Pancreas (tissue), 10 donors: ENCODE measurements around the gene TMED10. TPM values are rescaled to one million over a fixed set of nuclear protein-coding genes. Genes with fewer than 3 reads are reported as not detected.
"Not testable (repeated sequence)": the region's sequence is repeated elsewhere in the genome, so short reads cannot be mapped to it uniquely, and the experiment has no call there.

Experiments
- ATAC-seq, 4 donors: fragments of 200-7000 bp; cut with Tn5 transposase; one replicate each; pipeline versions ENCODE4 v1.8.0 to v1.9.1; 2020; ENCODE audit warnings: mild to moderate bottlenecking in 4 of 4, moderate library complexity in 4 of 4
- DNase-seq, 6 donors: peaks; one replicate each; pipeline ENCODE4 v3.0.0-alpha.2; 2020
- FAIRE-seq: peaks from 2 replicates; lab custom pipeline; 2012; peaks lifted over from hg19 to GRCh38; lab: Jason Lieb, UNC
- H3K27ac ChIP-seq, 4 donors: fragments of 200-600 bp; sonication (generic); 1 replicate in 3 of 4; 2 replicates in 1 of 4; pipeline versions ENCODE4 v1.5.0 to v1.8.0; 2020
- H3K27me3 ChIP-seq, 4 donors: fragments of 200-600 bp; one replicate each; pipeline ENCODE4 v1.8.0; 2021
- H3K36me3 ChIP-seq, 3 donors: fragments of 200-600 bp; sonication (generic) in 1 of 3; one replicate each; pipeline versions ENCODE4 v1.5.0 to v1.8.0; 2020 to 2021
- H3K4me1 ChIP-seq, 3 donors: fragments of 200-600 bp; one replicate each; pipeline ENCODE4 v1.8.0; 2021
- H3K4me3 ChIP-seq, 4 donors: fragments of 200-600 bp; sonication (generic) in 2 of 4; one replicate each; pipeline versions ENCODE4 v1.5.0 to v1.8.0; 2020 to 2021
- H3K9me3 ChIP-seq, 4 donors: fragments of 200-600 bp; one replicate each; pipeline ENCODE4 v1.8.0; 2021
- CTCF ChIP-seq, 4 donors: fragments of 200-600 bp; sonication (generic) in 3 of 4; IDR thresholded peaks; one replicate each; pipeline versions ENCODE4 v1.5.0 to v1.8.0; 2021; ENCODE audit warnings: antibody characterized with exemption in 4 of 4
- WGBS, 2 donors: extraction: QIAGEN DNeasy Blood & Tissue Kit; methylation state at CpG; one replicate each; pipeline ENCODE4 v1.1.7; 2013; 5-methylcytosine and 5-hydroxymethylcytosine counted together
- intact Hi-C, 3 donors: fragments of 100-400 bp; cut with DNase I; formaldehyde crosslinking; loops; one replicate each; pipeline versions ENCODE4 v1.11.1 to v1.14.2; 2022
- polyA plus RNA-seq, 2 donors: library from polyadenylated mRNA; stranded (reverse); fragments of 200-250 nt; gene quantifications; one replicate each; pipeline ENCODE4 v1.2.3, GENCODE V29; 2013
- total RNA-seq, 6 donors: library from RNA; stranded (reverse); fragmentation: NEBNext Ultra II Directional in 4 of 6; extraction: Animal tissue kit (Norgen Biotek cat#: 25700) in 4 of 6; gene quantifications; one replicate each; pipeline versions ENCODE4 v1.2.1 to v1.2.4, GENCODE V29; 2021 to 2023
- donor health status: healthy with polysubstance abuse.
- donor health status: DM: no; HTN: no; CAD: no; lungs with moderate emphysema.
- donor health status: DM: no; HTN: no; CAD: no.
- donor health status: control.
- donor health status: control.
- donor health status: Bipolar disorder and iron deficiency.
- donor health status: DM: yes; HTN: yes; CAD: no.
- donor health status: DM: no; HTN: no; CAD: no.
- donor health status: DM: no; HTN: no; CAD: no.
- donor health status: DM: yes; HTN: yes; CAD: no.

Gene TMED10
- total and polyA plus RNA-seq, 8 donors = 56.0 to 377 (median 310) TPM

- no peak overlapping the region for H3K4me3 ChIP-seq
- FAIRE-seq (no peak), DNase-seq (no peak), ATAC-seq (no peak)
- no peaks in the 10 kb centered on the region for H3K27me3 ChIP-seq
- H3K27ac ChIP-seq = no peak overlapping the region
- TF ChIP-seq CTCF (IDR thresholded peaks at IDR 0.05) = no peak
- peaks cover 0 to 4% (median 0%) of the 10 kb centered on the region in 3 donors for H3K4me1 ChIP-seq
- H3K36me3 ChIP-seq = no peaks in the 10 kb centered on the region
- WGBS, 2 donors = 87 to 91% methylated on average over 7 of the region's 7 CpGs
- no peaks in the 10 kb centered on the region for H3K9me3 ChIP-seq
- intact Hi-C loops = no loop called here
Measured at GRCh38 chr14:75185251-75186040, 9.0 kb upstream of the TMED10 start.

DNA sequence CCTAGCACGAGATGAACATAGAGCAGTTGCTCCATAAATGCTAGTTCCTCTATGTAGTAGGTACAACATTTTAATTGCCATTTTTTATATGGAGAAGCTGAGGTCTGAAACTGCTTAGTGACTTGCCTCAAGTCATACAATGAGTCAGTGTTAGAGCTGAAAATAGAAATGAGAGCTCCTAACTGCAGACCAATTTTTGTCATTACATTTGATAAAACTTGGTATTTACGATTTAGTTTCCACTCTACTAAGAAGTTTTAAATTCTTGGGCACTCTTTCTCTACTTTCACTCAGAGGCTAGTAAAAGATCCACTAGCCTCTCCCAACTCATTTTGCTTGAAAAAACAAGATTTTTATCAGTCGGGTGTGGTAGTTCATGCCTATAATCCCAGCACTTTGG lies 8.1 kb upstream of the TMED10 start:
- H3K9me3 ChIP-seq = no peaks in the 10 kb centered on the region
- TF ChIP-seq CTCF (IDR thresholded peaks at IDR 0.05) = no peak
- H3K4me3 ChIP-seq = no peak overlapping the region
- H3K27me3 ChIP-seq = no peaks in the 10 kb centered on the region
- intact Hi-C loops = no loop called here
- DNase-seq = no peak
- ATAC-seq = peak in 1 of 4 donors; percentile 32
- no peak overlapping the region for H3K27ac ChIP-seq
- H3K4me1 ChIP-seq = peaks cover 0 to 4% (median 0%) of the 10 kb centered on the region in 3 donors
- WGBS, 2 donors = 63 to 76% methylated on average over 3 of the region's 3 CpGs
- FAIRE-seq = no peak
- no peaks in the 10 kb centered on the region for H3K36me3 ChIP-seq

GRCh38 chr14:75184039-75184438 lies 7.6 kb upstream of the TMED10 start:
- no peak for FAIRE-seq
- H3K4me1 ChIP-seq = peaks cover 0 to 4% (median 0%) of the 10 kb centered on the region in 3 donors
- H3K9me3 ChIP-seq = no peaks in the 10 kb centered on the region
- H3K27me3 ChIP-seq = no peaks in the 10 kb centered on the region
- H3K36me3 ChIP-seq = no peaks in the 10 kb centered on the region
- no peak overlapping the region for H3K4me3 ChIP-seq
- no peak for DNase-seq
- intact Hi-C loops = no loop called here
- no peak for TF ChIP-seq CTCF (IDR thresholded peaks at IDR 0.05)
- 92 to 93% methylated on average over 3 of the region's 3 CpGs for WGBS, 2 donors
- H3K27ac ChIP-seq = no peak overlapping the region
- ATAC-seq = no peak

- Histone ChIP-seq H3K4me3 (no peak overlapping the region), H3K27me3 (no peaks in the 10 kb centered on the region), H3K9me3 (no peaks in the 10 kb centered on the region), H3K27ac (peak overlapping the region in 2 of 4 donors; percentile 12 to 33), H3K4me1 (peaks cover 0 to 4% (median 0%) of the 10 kb centered on the region in 3 donors), H3K36me3 (no peaks in the 10 kb centered on the region)
- ATAC-seq = peak in 2 of 4 donors; percentile 30 to 34
- WGBS, 2 donors = 11 to 31% methylated on average over 1 of the region's 1 CpG
- no peak for FAIRE-seq
- TF ChIP-seq CTCF (IDR thresholded peaks at IDR 0.05) = no peak
- intact Hi-C loops = no loop called here
- no peak for DNase-seq
Measured at GRCh38 chr14:75183225-75183624, 6.8 kb upstream of the TMED10 start.

- Histone ChIP-seq H3K4me1 (peaks cover 0 to 4% (median 0%) of the 10 kb centered on the region in 3 donors), H3K36me3 (no peaks in the 10 kb centered on the region), H3K9me3 (no peaks in the 10 kb centered on the region), H3K27me3 (no peaks in the 10 kb centered on the region), H3K4me3 (no peak overlapping the region), H3K27ac (peak overlapping the region in 2 of 4 donors; percentile 12 to 33)
- no peak for TF ChIP-seq CTCF (IDR thresholded peaks at IDR 0.05)
- 52 to 61% methylated on average over 1 of the region's 1 CpG for WGBS, 2 donors
- DNase-seq (no peak), FAIRE-seq (no peak), ATAC-seq (peak in 3 of 4 donors; percentile 52 to 70 (median 61))
- intact Hi-C loops = no loop called here
Measured at GRCh38 chr14:75182821-75183220, 6.4 kb upstream of the TMED10 start.

DNA sequence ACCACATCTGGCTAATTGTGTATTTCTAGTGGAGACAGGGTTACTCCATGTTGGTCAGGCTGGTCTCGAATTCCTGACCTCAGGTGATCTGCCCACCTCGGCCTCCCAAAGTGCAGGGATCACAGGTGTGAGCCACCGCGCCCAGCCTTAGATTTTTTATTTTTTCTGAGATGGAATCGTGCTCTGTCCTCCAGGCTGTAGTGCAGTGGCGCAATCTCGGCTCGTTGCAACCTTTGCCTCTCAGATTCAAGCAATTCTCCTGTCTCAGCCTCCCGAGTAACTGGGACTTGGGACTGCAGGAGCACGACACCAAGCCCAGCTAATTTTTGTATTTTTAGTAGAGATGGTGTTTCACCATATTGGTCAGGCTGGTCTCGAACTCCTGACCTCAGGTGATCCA lies 5.8 kb upstream of the TMED10 start:
- ATAC-seq, FAIRE-seq, DNase-seq, intact Hi-C loops, H3K36me3 ChIP-seq, H3K4me1 ChIP-seq, H3K9me3 ChIP-seq, H3K27me3 ChIP-seq, H3K4me3 ChIP-seq: not testable (repeated sequence)
- H3K27ac ChIP-seq = peak overlapping the region in 2 of 4 donors; percentile 12 to 33
- 85 to 96% methylated on average over 11 of the region's 11 CpGs for WGBS, 2 donors
